H9 (cell line): ENCODE data around the gene COL8A1. TPM values are rescaled to one million over a fixed set of nuclear protein-coding genes. Genes with fewer than 3 reads are reported as not detected.

Experiments
- DNase-seq: peaks from one replicate; pipeline ENCODE4 v3.0.0-alpha.2; 2017
- H2AFZ ChIP-seq: one replicate; pipeline ENCODE4 v1.6.1; 2013; ENCODE audit warnings: mild to moderate bottlenecking, low read length, control low read depth, moderate library complexity
- H2AK5ac ChIP-seq: 2 replicates; pipeline ENCODE4 v1.6.1; 2013; ENCODE audit warnings: low read length, control low read depth, mixed read lengths; ENCODE audit not compliant: insufficient read length
- H2BK120ac ChIP-seq: one replicate; pipeline ENCODE4 v1.6.1; 2013; ENCODE audit warnings: low read depth, mild to moderate bottlenecking, low read length, control low read depth, inconsistent platforms; ENCODE audit not compliant: poor library complexity, severe bottlenecking
- H2BK12ac ChIP-seq: 2 replicates; pipeline ENCODE4 v1.6.1; 2013; ENCODE audit warnings: low read length, control low read depth, mixed read lengths, low read depth; ENCODE audit not compliant: insufficient read length
- H2BK15ac ChIP-seq: 2 replicates; pipeline ENCODE4 v1.6.1; 2013; ENCODE audit warnings: low read depth, low read length, control low read depth
- H2BK20ac ChIP-seq: one replicate; pipeline ENCODE4 v1.6.1; 2013; ENCODE audit warnings: low read depth, mild to moderate bottlenecking, low read length, control low read depth, inconsistent platforms; ENCODE audit not compliant: poor library complexity, severe bottlenecking
- H2BK5ac ChIP-seq: 2 replicates; pipeline ENCODE4 v1.6.1; 2013; ENCODE audit warnings: low read length, control low read depth, mixed read lengths; ENCODE audit not compliant: insufficient read length
- H3K14ac ChIP-seq: 2 replicates; pipeline ENCODE4 v1.6.1; 2013; ENCODE audit warnings: low read length, control low read depth; ENCODE audit not compliant: insufficient read depth
- H3K18ac ChIP-seq: 2 replicates; pipeline ENCODE4 v1.6.1; 2013; ENCODE audit warnings: low read depth, mild to moderate bottlenecking, mixed read lengths, low read length, control low read depth; ENCODE audit not compliant: insufficient read length
- H3K23ac ChIP-seq: 2 replicates; pipeline ENCODE4 v1.6.1; 2013; ENCODE audit warnings: low read length, control low read depth, mixed read lengths, low read depth; ENCODE audit not compliant: insufficient read length
- H3K23me2 ChIP-seq: 2 replicates; pipeline ENCODE4 v1.6.1; 2013; ENCODE audit warnings: low read depth, mild to moderate bottlenecking, mixed read lengths, low read length, control low read depth; ENCODE audit not compliant: insufficient read length, poor library complexity, severe bottlenecking
- H3K27ac ChIP-seq: 2 replicates; pipeline ENCODE4 v1.5.1; 2013; ENCODE audit warnings: low read length, control low read depth, mixed read lengths, low read depth; ENCODE audit not compliant: insufficient read length
- H3K27me3 ChIP-seq: 2 replicates; pipeline ENCODE4 v1.6.1; 2013; ENCODE audit warnings: low read length, control low read depth, inconsistent platforms; ENCODE audit not compliant: insufficient read depth
- H3K4ac ChIP-seq: 2 replicates; pipeline ENCODE4 v1.6.1; 2013; ENCODE audit warnings: low read depth, mild to moderate bottlenecking, control low read depth, inconsistent platforms, low read length, moderate library complexity
- H3K4me1 ChIP-seq: 2 replicates; pipeline ENCODE4 v1.6.1; 2013; ENCODE audit warnings: low read length, control low read depth, inconsistent platforms; ENCODE audit not compliant: insufficient read depth
- H3K4me2 ChIP-seq: 2 replicates; pipeline ENCODE4 v1.6.1; 2013; ENCODE audit warnings: low read length, control low read depth, mixed read lengths; ENCODE audit not compliant: insufficient read length, insufficient read depth
- H3K56ac ChIP-seq: 2 replicates; pipeline ENCODE4 v1.6.1; 2013; ENCODE audit warnings: low read depth, mild to moderate bottlenecking, mixed read lengths, low read length, control low read depth; ENCODE audit not compliant: insufficient read length
- H3K79me1 ChIP-seq: 2 replicates; pipeline ENCODE4 v1.6.1; 2013; ENCODE audit warnings: low read depth, mild to moderate bottlenecking, moderate library complexity, low read length, control low read depth, inconsistent platforms; ENCODE audit not compliant: insufficient read depth, poor library complexity, severe bottlenecking
- H3K79me2 ChIP-seq: 2 replicates; pipeline ENCODE4 v1.6.1; 2013; ENCODE audit warnings: low read length, control low read depth, inconsistent platforms; ENCODE audit not compliant: insufficient read depth
- H3K9ac ChIP-seq: 2 replicates; pipeline ENCODE4 v1.6.1; 2013; ENCODE audit warnings: low read length, control low read depth, mixed read lengths; ENCODE audit not compliant: insufficient read length; ENCODE audit errors: extremely low read depth
- H3K9me3 ChIP-seq: one replicate; pipeline ENCODE4 v1.6.1; 2013; ENCODE audit warnings: low read depth, low read length, inconsistent platforms; ENCODE audit not compliant: control insufficient read depth
- H3T11ph ChIP-seq: one replicate; pipeline ENCODE4 v1.6.1; 2013; ENCODE audit warnings: mild to moderate bottlenecking, low read length, control low read depth, inconsistent platforms
- H4K20me1 ChIP-seq: one replicate; pipeline ENCODE4 v1.6.1; 2013; ENCODE audit not compliant: control insufficient read depth, insufficient read length, insufficient read depth
- H4K5ac ChIP-seq: 2 replicates; pipeline ENCODE4 v1.6.1; 2013; ENCODE audit warnings: low read depth, mild to moderate bottlenecking, mixed read lengths, low read length, control low read depth; ENCODE audit not compliant: insufficient read length
- H4K8ac ChIP-seq: replicated peaks from 2 replicates; pipeline ENCODE4 v1.6.1; 2013; ENCODE audit warnings: low read length, control low read depth, mixed read lengths, low read depth; ENCODE audit not compliant: insufficient read length
- H4K91ac ChIP-seq: 2 replicates; pipeline ENCODE4 v1.6.1; 2013; ENCODE audit warnings: low read depth, mild to moderate bottlenecking, moderate library complexity, mixed read lengths, low read length, control low read depth; ENCODE audit not compliant: insufficient read length
- H3K27ac Mint-ChIP-seq, 3 experiments: 2 replicates in 2 of 3; 3 replicates in 1 of 3; pipeline ENCODE4 v1.8.0; 2020 to 2021; ENCODE audit warnings: mixed read lengths in 3 of 3, mild to moderate bottlenecking in 1 of 3, moderate library complexity in 1 of 3
- H3K27me3 Mint-ChIP-seq: 2 replicates; pipeline ENCODE4 v1.8.0; 2021; ENCODE audit warnings: low read depth, mild to moderate bottlenecking, moderate library complexity, mixed read lengths
- H3K36me3 Mint-ChIP-seq, 3 experiments: 2 replicates in 2 of 3; 3 replicates in 1 of 3; pipeline ENCODE4 v1.8.0; 2020 to 2021; ENCODE audit warnings: low read depth in 3 of 3, mixed read lengths in 3 of 3; ENCODE audit not compliant: insufficient read depth in 1 of 3
- H3K4me1 Mint-ChIP-seq, 2 experiments: 2 replicates each; pipeline ENCODE4 v1.8.0; 2020; ENCODE audit warnings: mixed read lengths in 2 of 2
- H3K4me3 Mint-ChIP-seq, 2 experiments: 2 replicates in 1 of 2; 3 replicates in 1 of 2; pipeline ENCODE4 v1.8.0; 2020 to 2021; ENCODE audit warnings: mild to moderate bottlenecking in 2 of 2, mixed read lengths in 2 of 2, moderate library complexity in 1 of 2
- H3K9me3 Mint-ChIP-seq, 2 experiments: 2 replicates in 1 of 2; 3 replicates in 1 of 2; pipeline ENCODE4 v1.8.0; 2020; ENCODE audit warnings: mild to moderate bottlenecking in 2 of 2, mixed read lengths in 2 of 2, moderate library complexity in 1 of 2
- CTCF ChIP-seq: fragments of 200-600 bp; sonication (generic); conservative IDR thresholded peaks from 3 replicates; pipeline ENCODE4 v1.8.0; 2021; ENCODE audit warnings: antibody characterized with exemption, mild to moderate bottlenecking
- WGBS: extraction: QIAGEN DNeasy Blood & Tissue Kit; methylation state at CpG from one replicate; pipeline ENCODE4 v1.1.7; 2013; ENCODE audit warnings: missing lambda C conversion rate, low lambda C conversion rate, mixed read lengths; ENCODE audit not compliant: insufficient read length; ENCODE audit errors: extremely low coverage; 5-methylcytosine and 5-hydroxymethylcytosine counted together
- total RNA-seq: library from RNA; stranded (reverse); gene quantifications from 2 replicates; pipeline ENCODE4 v1.2.1, GENCODE V29; 2021

COL8A1 gene
- total RNA-seq, 1 experiment from 2014 or later = 0.17 TPM

GRCh38 chr3:99848433-99848832 is 210.0 kb downstream of the COL8A1 start:
- Histone ChIP-seq H3K18ac (no peak overlapping the region), H3K9ac (no peak overlapping the region), H3K79me2 (peaks cover 3% of the 10 kb centered on the region; the same call in 1 of the 2 replicates), H3K27ac (no peak overlapping the region), H3K9me3 (no peaks in the 10 kb centered on the region), H2BK15ac (no peak overlapping the region), H2BK5ac (no peak overlapping the region), H2AFZ (no peak overlapping the region), H2BK20ac (no peak overlapping the region), H2BK12ac (no peak overlapping the region), H3K4me1 (peaks cover 2% of the 10 kb centered on the region; the same call in 1 of the 2 replicates), H3K79me1 (no peaks in the 10 kb centered on the region), H3T11ph (no peak overlapping the region), H2BK120ac (no peak overlapping the region), H3K23ac (no peak overlapping the region), H3K4me2 (no peak overlapping the region), H3K4ac (no peak overlapping the region), H3K56ac (no peak overlapping the region), H4K8ac (no peak overlapping the region), H4K5ac (no peak overlapping the region), H3K27me3 (no peaks in the 10 kb centered on the region), H4K91ac (no peak overlapping the region), H3K14ac (no peak overlapping the region), H2AK5ac (no peak overlapping the region), H4K20me1 (no peaks in the 10 kb centered on the region), H3K23me2 (no peaks in the 10 kb centered on the region)
- no peak for DNase-seq
- Mint-ChIP-seq H3K36me3 (no peaks in the 10 kb centered on the region), H3K27ac (no peak overlapping the region; a peak in 1 of 7 replicates), H3K4me3 (no peak overlapping the region), H3K27me3 (no peaks in the 10 kb centered on the region), H3K4me1 (peaks cover 18 to 27% of the 10 kb centered on the region in 2 experiments), H3K9me3 (no peaks in the 10 kb centered on the region)
- WGBS = no CpG with 5 or more reads among the region's 6 CpGs
- no peak for TF ChIP-seq CTCF

Other genes with a start within 250 kb of the COL8A1 start
- gene CMSS1, start 179.3 kb downstream of the COL8A1 start, total RNA-seq = 60.3 and 61.8 TPM in 2 replicates